ENCODE measurements around the gene PIP4K2A.

- TF ChIP-seq, protein P1, sequence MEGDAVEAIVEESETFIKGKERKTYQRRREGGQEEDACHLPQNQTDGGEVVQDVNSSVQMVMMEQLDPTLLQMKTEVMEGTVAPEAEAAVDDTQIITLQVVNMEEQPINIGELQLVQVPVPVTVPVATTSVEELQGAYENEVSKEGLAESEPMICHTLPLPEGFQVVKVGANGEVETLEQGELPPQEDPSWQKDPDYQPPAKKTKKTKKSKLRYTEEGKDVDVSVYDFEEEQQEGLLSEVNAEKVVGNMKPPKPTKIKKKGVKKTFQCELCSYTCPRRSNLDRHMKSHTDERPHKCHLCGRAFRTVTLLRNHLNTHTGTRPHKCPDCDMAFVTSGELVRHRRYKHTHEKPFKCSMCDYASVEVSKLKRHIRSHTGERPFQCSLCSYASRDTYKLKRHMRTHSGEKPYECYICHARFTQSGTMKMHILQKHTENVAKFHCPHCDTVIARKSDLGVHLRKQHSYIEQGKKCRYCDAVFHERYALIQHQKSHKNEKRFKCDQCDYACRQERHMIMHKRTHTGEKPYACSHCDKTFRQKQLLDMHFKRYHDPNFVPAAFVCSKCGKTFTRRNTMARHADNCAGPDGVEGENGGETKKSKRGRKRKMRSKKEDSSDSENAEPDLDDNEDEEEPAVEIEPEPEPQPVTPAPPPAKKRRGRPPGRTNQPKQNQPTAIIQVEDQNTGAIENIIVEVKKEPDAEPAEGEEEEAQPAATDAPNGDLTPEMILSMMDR (IDR thresholded peaks at IDR 0.05): no peak
- no peak for TF ChIP-seq POLR2A (IDR thresholded peaks at IDR 0.05)
These were observed 87.6 kb downstream of the PIP4K2A start for GRCh38 chr10:22626784-22627183.

All from prostate gland (tissue), 2 donors.